Stomach (tissue), 4 donors: ENCODE measurements around the gene TJAP1.

Experiments
- EP300 ChIP-seq: sonication (generic); formaldehyde crosslinking; IDR thresholded peaks from one replicate; pipeline ENCODE4 v1.6.1; 2017; ENCODE audit warnings: antibody characterized with exemption
- POLR2A ChIP-seq, 4 donors: fragments of 450-650 bp; IDR thresholded peaks; one replicate each; pipeline ENCODE4 v1.6.1; 2016; ENCODE audit warnings: antibody characterized with exemption in 4 of 4, control low read depth in 2 of 4, mild to moderate bottlenecking in 1 of 4, moderate library complexity in 1 of 4
- TF ChIP-seq, protein P1 (sequence below), 7 experiments: fragments of 450-650 bp in 4 of 7; fragments of 200-600 bp in 3 of 7; sonication (generic) in 3 of 7; IDR thresholded peaks; one replicate each; pipeline ENCODE4 v1.5.1; 2016 to 2019; ENCODE audit warnings: antibody characterized with exemption in 7 of 7, control low read depth in 2 of 7, mild to moderate bottlenecking in 1 of 7

- TF ChIP-seq, protein P1, sequence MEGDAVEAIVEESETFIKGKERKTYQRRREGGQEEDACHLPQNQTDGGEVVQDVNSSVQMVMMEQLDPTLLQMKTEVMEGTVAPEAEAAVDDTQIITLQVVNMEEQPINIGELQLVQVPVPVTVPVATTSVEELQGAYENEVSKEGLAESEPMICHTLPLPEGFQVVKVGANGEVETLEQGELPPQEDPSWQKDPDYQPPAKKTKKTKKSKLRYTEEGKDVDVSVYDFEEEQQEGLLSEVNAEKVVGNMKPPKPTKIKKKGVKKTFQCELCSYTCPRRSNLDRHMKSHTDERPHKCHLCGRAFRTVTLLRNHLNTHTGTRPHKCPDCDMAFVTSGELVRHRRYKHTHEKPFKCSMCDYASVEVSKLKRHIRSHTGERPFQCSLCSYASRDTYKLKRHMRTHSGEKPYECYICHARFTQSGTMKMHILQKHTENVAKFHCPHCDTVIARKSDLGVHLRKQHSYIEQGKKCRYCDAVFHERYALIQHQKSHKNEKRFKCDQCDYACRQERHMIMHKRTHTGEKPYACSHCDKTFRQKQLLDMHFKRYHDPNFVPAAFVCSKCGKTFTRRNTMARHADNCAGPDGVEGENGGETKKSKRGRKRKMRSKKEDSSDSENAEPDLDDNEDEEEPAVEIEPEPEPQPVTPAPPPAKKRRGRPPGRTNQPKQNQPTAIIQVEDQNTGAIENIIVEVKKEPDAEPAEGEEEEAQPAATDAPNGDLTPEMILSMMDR (IDR thresholded peaks at IDR 0.05): no peak
- TF ChIP-seq POLR2A (IDR thresholded peaks at IDR 0.05) (no peak), EP300 (no peak)
Measured at GRCh38 chr6:43442935-43443334, 34.4 kb upstream of the TJAP1 start.
